Measurements from ENCODE around the gene SDK2.

DNA sequence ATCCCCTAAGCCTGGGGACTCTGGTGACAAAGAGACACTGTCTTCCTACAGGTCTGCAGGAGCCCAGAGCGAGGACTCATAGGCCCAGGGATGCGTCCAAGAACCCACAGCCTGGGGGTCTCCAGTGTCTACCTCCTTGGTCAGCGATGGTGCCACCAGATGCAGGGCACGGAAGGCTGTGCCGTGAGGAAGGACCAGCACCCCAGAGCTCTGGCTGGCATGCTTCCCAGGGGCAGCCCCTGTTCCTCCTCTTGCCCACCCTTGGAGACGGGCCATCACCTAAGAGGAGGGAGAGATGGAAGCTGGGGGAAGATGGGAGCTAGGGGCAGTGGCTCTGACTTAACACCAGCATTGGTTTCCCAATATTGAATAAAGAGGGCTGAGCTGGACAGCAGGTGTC is 125.2 kb downstream of the SDK2 start:
- TF ChIP-seq, protein P1, sequence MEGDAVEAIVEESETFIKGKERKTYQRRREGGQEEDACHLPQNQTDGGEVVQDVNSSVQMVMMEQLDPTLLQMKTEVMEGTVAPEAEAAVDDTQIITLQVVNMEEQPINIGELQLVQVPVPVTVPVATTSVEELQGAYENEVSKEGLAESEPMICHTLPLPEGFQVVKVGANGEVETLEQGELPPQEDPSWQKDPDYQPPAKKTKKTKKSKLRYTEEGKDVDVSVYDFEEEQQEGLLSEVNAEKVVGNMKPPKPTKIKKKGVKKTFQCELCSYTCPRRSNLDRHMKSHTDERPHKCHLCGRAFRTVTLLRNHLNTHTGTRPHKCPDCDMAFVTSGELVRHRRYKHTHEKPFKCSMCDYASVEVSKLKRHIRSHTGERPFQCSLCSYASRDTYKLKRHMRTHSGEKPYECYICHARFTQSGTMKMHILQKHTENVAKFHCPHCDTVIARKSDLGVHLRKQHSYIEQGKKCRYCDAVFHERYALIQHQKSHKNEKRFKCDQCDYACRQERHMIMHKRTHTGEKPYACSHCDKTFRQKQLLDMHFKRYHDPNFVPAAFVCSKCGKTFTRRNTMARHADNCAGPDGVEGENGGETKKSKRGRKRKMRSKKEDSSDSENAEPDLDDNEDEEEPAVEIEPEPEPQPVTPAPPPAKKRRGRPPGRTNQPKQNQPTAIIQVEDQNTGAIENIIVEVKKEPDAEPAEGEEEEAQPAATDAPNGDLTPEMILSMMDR (IDR thresholded peaks at IDR 0.05; ENCODE audit: insufficient read depth, low read depth, low read length) = no peak
- no peak for TF ChIP-seq EZH2 (IDR thresholded peaks at IDR 0.05; ENCODE audit: insufficient read depth, low read length)
